Central memory CD4-positive, alpha-beta T cell (primary cell): ENCODE data around the gene GTF3C2.

ENCODE experiments used
- DNase-seq: peaks from one replicate; pipeline ENCODE4 v3.0.0; 2022

GTF3C2 gene

GRCh38 chr2:27291865-27292264, 64.7 kb downstream of the GTF3C2 start:
- DNase-seq, result no peak

- DNase-seq, result no peak
Measured at GRCh38 chr2:27290549-27290948, 66.0 kb downstream of the GTF3C2 start.

GRCh38 chr2:27288610-27289009, 68.0 kb downstream of the GTF3C2 start:
- no peak for DNase-seq

GRCh38 chr2:27285481-27285880, 71.1 kb downstream of the GTF3C2 start:
- no peak for DNase-seq

- no peak for DNase-seq
Measured at GRCh38 chr2:27284996-27285395, 71.6 kb downstream of the GTF3C2 start.

- DNase-seq, result no peak
Measured at GRCh38 chr2:27282892-27283291, 73.7 kb downstream of the GTF3C2 start.

- DNase-seq, result no peak
Measured at GRCh38 chr2:27281855-27282559, 74.6 kb downstream of the GTF3C2 start, which contains the start of gene TRIM54. TRIM54 (plus strand) TSS chr2:27282429; CDS start chr2:27282732, 303 bp downstream.

- no peak for DNase-seq
Measured at GRCh38 chr2:27281442-27281841, 75.1 kb downstream of the GTF3C2 start.

GRCh38 chr2:27280826-27281225, 75.7 kb downstream of the GTF3C2 start:
- no peak for DNase-seq

- DNase-seq, result no peak
Measured at GRCh38 chr2:27278010-27278409, 78.6 kb downstream of the GTF3C2 start.
